K562 (cell line): ENCODE results near the gene COL20A1. TPM values are rescaled to one million over a fixed set of nuclear protein-coding genes. Genes with fewer than 3 reads are reported as not detected.

Experiments
- ATAC-seq: fragments of 200-7000 bp; cut with Tn5 transposase; 3 replicates; pipeline ENCODE4 v1.9.1; 2020; ENCODE audit warnings: moderate library complexity
- BruUV-seq: library from RNA; stranded (reverse); fragments of 400-500 nt; replicated peaks from 2 replicates; lab custom pipeline; 2021; lab: Mats Ljungman, UMichigan
- CTCF ChIA-PET: fragments of 300-600 bp; formaldehyde crosslinking; extraction: SDS; loops from one replicate; lab custom pipeline; 2021; ENCODE audit warnings: low intra/inter-chr PET ratio; lab: Yijun Ruan, JAX
- POLR2A ChIA-PET: fragments of 300-600, 350-650 bp; sonication (Branson Sonifier 250); formaldehyde crosslinking; extraction: SDS; loops from one replicate; lab custom pipeline; 2021; ENCODE audit warnings: antibody characterized with exemption, inconsistent platforms; lab: Yijun Ruan, JAX
- DNase-seq, 4 experiments: peaks; one replicate each; pipeline versions ENCODE4 v3.0.0 to v3.0.0-alpha.2; 2011 to 2018; ENCODE audit warnings: low spot score in 3 of 4, mixed read lengths in 3 of 4; ENCODE audit errors: extremely low read depth in 1 of 4
- FAIRE-seq: peaks from 2 replicates; lab custom pipeline; 2011; peaks lifted over from hg19 to GRCh38; lab: Jason Lieb, UNC
- H2AFZ ChIP-seq: 2 replicates; pipeline ENCODE4 v1.6.0; 2011; ENCODE audit warnings: low read depth, low read length, control low read depth, inconsistent platforms
- H3K27ac ChIP-seq: fragments of 200-600 bp; 3 replicates; pipeline ENCODE4 v1.8.0; 2011; ENCODE audit warnings: low read depth, mild to moderate bottlenecking, control low read depth, inconsistent platforms, low read length, moderate library complexity, mixed read lengths; ENCODE audit errors: extremely low read depth
- H3K27me3 ChIP-seq, 2 experiments: fragments of 300-600 bp in 1 of 2; 2 replicates in 1 of 2; 3 replicates in 1 of 2; pipeline versions ENCODE4 v1.6.0 to v1.8.0; 2011; ENCODE audit warnings: inconsistent platforms in 2 of 2, low read length in 2 of 2, mild to moderate bottlenecking in 1 of 2, mixed read lengths in 1 of 2, moderate library complexity in 1 of 2; ENCODE audit not compliant: control insufficient read depth in 2 of 2, insufficient read depth in 2 of 2
- H3K36me3 ChIP-seq: fragments of 300-600 bp; 3 replicates; pipeline ENCODE4 v1.8.0; 2011; ENCODE audit warnings: mild to moderate bottlenecking, low read length, inconsistent platforms; ENCODE audit not compliant: control insufficient read depth, insufficient read depth
- H3K4me1 ChIP-seq, 2 experiments: fragments of 200-600 bp in 1 of 2; replicated peaks in 1 of 2; 2 replicates in 1 of 2; 3 replicates in 1 of 2; pipeline versions ENCODE4 v1.5.1 to v1.8.0; 2011; ENCODE audit warnings: inconsistent platforms in 2 of 2, low read length in 2 of 2, mild to moderate bottlenecking in 1 of 2, mixed read lengths in 1 of 2, moderate library complexity in 1 of 2; ENCODE audit not compliant: control insufficient read depth in 2 of 2, insufficient read depth in 2 of 2
- H3K4me2 ChIP-seq: 2 replicates; pipeline ENCODE4 v1.6.1; 2011; ENCODE audit warnings: low read length, control low read depth, inconsistent platforms, mixed read lengths; ENCODE audit not compliant: insufficient read depth
- H3K4me3 ChIP-seq: fragments of 200-600 bp; sonication (generic), shearing (Covaris generic); 2 replicates; pipeline ENCODE4 v1.5.1; 2016; ENCODE audit warnings: control low read depth, inconsistent platforms
- H3K79me2 ChIP-seq: fragments of 200-600 bp; 3 replicates; pipeline ENCODE4 v1.8.0; 2011; ENCODE audit warnings: low read length, inconsistent platforms; ENCODE audit not compliant: control insufficient read depth, insufficient read depth
- H3K9ac ChIP-seq, 2 experiments: 2 replicates each; pipeline versions ENCODE4 v1.6.0 to v1.6.1; 2011; ENCODE audit warnings: low read depth in 2 of 2, low read length in 2 of 2, control low read depth in 1 of 2, inconsistent platforms in 1 of 2, mild to moderate bottlenecking in 1 of 2, mixed read lengths in 1 of 2; ENCODE audit not compliant: insufficient read depth in 1 of 2
- H3K9me1 ChIP-seq: one replicate; pipeline ENCODE4 v1.6.0; 2011; ENCODE audit warnings: inconsistent platforms, mild to moderate bottlenecking, low read length, moderate library complexity; ENCODE audit not compliant: control insufficient read depth, insufficient read depth
- H3K9me3 ChIP-seq: replicated peaks from 2 replicates; pipeline ENCODE4 v1.5.1; 2011; ENCODE audit warnings: low read depth, low read length, inconsistent platforms; ENCODE audit not compliant: control insufficient read depth, insufficient read depth
- H4K20me1 ChIP-seq: replicated peaks from 2 replicates; pipeline ENCODE4 v1.6.1; 2011; ENCODE audit warnings: low read length, inconsistent platforms, mixed read lengths; ENCODE audit not compliant: control insufficient read depth, insufficient read depth
- CXXC5 ChIP-seq: fragments of 250-450 bp; sonication (Bioruptor Pico); IDR thresholded peaks from 2 replicates; pipeline ENCODE4 v1.8.0; 2022; ENCODE audit warnings: inconsistent platforms, mild to moderate bottlenecking, moderate library complexity
- FOXP1 ChIP-seq: sonication (generic); formaldehyde crosslinking; IDR thresholded peaks from 2 replicates; pipeline ENCODE4 v1.8.0; 2022; ENCODE audit warnings: mild to moderate bottlenecking, missing genetic modification reagents
- POLR2B ChIP-seq: fragments of 450-650 bp; IDR thresholded peaks from 2 replicates; pipeline ENCODE4 v1.6.1; 2018; ENCODE audit warnings: low read depth; ENCODE audit not compliant: partially characterized antibody
- POLR2G ChIP-seq: fragments of 200-400 bp; formaldehyde crosslinking; IDR thresholded peaks from 2 replicates; pipeline ENCODE4 v1.6.1; 2017; ENCODE audit warnings: low read depth, mild to moderate bottlenecking, antibody characterized with exemption, low read length, moderate library complexity
- RBFOX2 ChIP-seq: fragments of 200-400 bp; formaldehyde crosslinking; IDR thresholded peaks from 2 replicates; pipeline ENCODE4 v1.6.1; 2017; ENCODE audit warnings: low read depth, mild to moderate bottlenecking, low read length, moderate library complexity
- STAT5B ChIP-seq: fragments of 250-450 bp; sonication (Bioruptor Pico); IDR thresholded peaks from 2 replicates; pipeline ENCODE4 v1.8.0; 2021; ENCODE audit warnings: mild to moderate bottlenecking, inconsistent platforms
- ZNF436 ChIP-seq: fragments of 250-450, 450-650 bp; sonication (Bioruptor Pico); formaldehyde crosslinking; IDR thresholded peaks from 2 replicates; pipeline ENCODE4 v1.7.0; 2020; ENCODE audit warnings: mild to moderate bottlenecking
- WGBS: fragments of 100-300 bp; shearing (Covaris generic); methylation state at CpG from one replicate; pipeline ENCODE4 v1.1.6; 2016; ENCODE audit warnings: low coverage, mixed read lengths; ENCODE audit not compliant: insufficient coverage; ENCODE audit errors: missing lambda C conversion rate; 5-methylcytosine and 5-hydroxymethylcytosine counted together
- in situ Hi-C: fragments of 300-500 bp; cut with MboI; formaldehyde crosslinking; loops from 4 replicates; pipeline ENCODE4 v1.15.0; 2018; ENCODE audit warnings: inconsistent platforms, mixed read lengths
- intact Hi-C: fragments of 100-400 bp; cut with micrococcal nuclease; formaldehyde crosslinking; loops from 2 replicates; pipeline ENCODE4 v1.14.2; 2022
- polyA plus RNA-seq, 8 experiments: library from polyadenylated mRNA; depleted of rRNA in 4 of 8; stranded (reverse) in 5 of 8; unstranded in 3 of 8; fragments of >200 nt; fragmentation: Nextera tagmentation in 2 of 8; fragmentation: Illumina TruSeq in 1 of 8; extraction: Ambion mirVana in 2 of 8; extraction: Trizol in 1 of 8; gene quantifications; 2 replicates each; pipeline versions ENCODE4 v1.2.1 to v1.2.3, GENCODE V29; 2011 to 2014; ENCODE audit warnings: inconsistent platforms in 1 of 8, missing spikeins in 1 of 8
- total RNA-seq, 7 experiments: library from RNA; depleted of rRNA in 6 of 7; stranded (reverse); fragments of >200 nt in 6 of 7; fragmentation: Illumina TruSeq in 2 of 7; extraction: Trizol in 2 of 7; gene quantifications; 2 replicates each; pipeline versions ENCODE4 v1.2.1 to v1.2.3, GENCODE V29; 2011 to 2021; ENCODE audit warnings: low replicate concordance in 1 of 7

The COL20A1 gene
- total and polyA plus RNA-seq, 9 of the 15 experiments (the other 6 are each of a cell fraction or from before 2014, with no cell fraction given) = not detected

DNA sequence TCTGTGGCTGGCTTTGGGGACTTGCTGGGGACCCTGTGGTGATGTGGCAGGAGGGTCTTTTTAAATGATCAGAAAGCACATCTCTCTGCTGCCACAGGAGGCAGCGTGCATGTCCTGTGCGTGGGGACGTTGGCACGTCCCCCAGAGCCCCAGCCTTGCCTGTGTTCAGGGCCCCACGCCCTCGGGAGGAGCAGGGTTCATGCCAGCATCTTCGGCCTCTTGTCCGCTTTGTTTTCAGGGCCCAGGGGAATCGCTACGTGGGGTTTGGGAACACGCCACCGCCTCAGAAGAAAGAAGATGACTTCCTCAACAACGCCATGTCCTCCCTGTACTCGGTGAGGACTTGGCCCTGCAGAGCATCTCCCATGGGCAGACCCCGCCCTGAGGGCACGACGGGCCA lies 14.3 kb upstream of the COL20A1 start:
- Histone ChIP-seq H3K4me3 (no peak overlapping the region), H3K4me2 (no peak overlapping the region), H4K20me1 (peaks cover 24% of the 10 kb centered on the region), H3K36me3 (peaks cover 84% of the 10 kb centered on the region; the same call in 2 of the 3 replicates), H3K9ac (peak overlapping the region in 1 of 2 experiments; percentile 45; a peak in 1 of 4 replicates), H3K27ac (no peak overlapping the region), H3K4me1 (peaks cover 10 to 45% of the 10 kb centered on the region in 2 experiments; a peak in 4 of 5 replicates), H3K9me3 (no peaks in the 10 kb centered on the region), H3K9me1 (peaks cover 6% of the 10 kb centered on the region), H3K79me2 (peaks cover 32% of the 10 kb centered on the region), H3K27me3 (no peaks in the 10 kb centered on the region), H2AFZ (no peak overlapping the region)
- FAIRE-seq (no peak), DNase-seq (no peak), ATAC-seq (no peak)
- BruUV-seq = no TSS peak
- intact Hi-C loops (no loop called here), in situ Hi-C loops (no loop called here)
- 0 out of 2 replicates have a peak, but pooled peaks have one; percentile 13 for TF ChIP-seq POLR2G
- no peak for TF ChIP-seq STAT5B
- no peak for TF ChIP-seq FOXP1 (CRISPR knock-in tag)
- TF ChIP-seq ZNF436 = no peak
- no peak for TF ChIP-seq CXXC5 (CRISPR knock-in tag)
- no peak for TF ChIP-seq POLR2B
- TF ChIP-seq RBFOX2 = 0 out of 2 replicates have a peak, but pooled peaks have one; percentile 34
- CTCF ChIA-PET = no interaction called here
- POLR2A ChIA-PET = interaction anchor here (0.7 to 5.2 kb wide), 2 partner anchors 9 to 15 kb away, joined by 3 to 28 read pairs; partner anchors contain the start of gene COL20A1
- WGBS = 94% methylated on average over 17 of the region's 17 CpGs
